Keratinocyte (primary cell): Measurements from ENCODE around the gene TM2D1.

ENCODE experiments used
- EZH2 ChIP-seq: IDR thresholded peaks from one replicate; pipeline ENCODE4 v1.6.1; 2012; ENCODE audit warnings: inconsistent platforms, mild to moderate bottlenecking, low read length, moderate library complexity
- TF ChIP-seq, protein P1 (sequence below), 3 experiments: IDR thresholded peaks in 1 of 3; conservative IDR thresholded peaks in 1 of 3; optimal IDR thresholded peaks in 1 of 3; 2 replicates in 2 of 3; 3 replicates in 1 of 3; pipeline versions ENCODE3 to v1.5.1; 2011; ENCODE audit warnings: low read length in 3 of 3, mild to moderate bottlenecking in 3 of 3, moderate library complexity in 2 of 3, control low read depth in 1 of 3, inconsistent platforms in 1 of 3; ENCODE audit not compliant: insufficient read depth in 2 of 3; ENCODE audit errors: extremely low read depth in 1 of 3

DNA sequence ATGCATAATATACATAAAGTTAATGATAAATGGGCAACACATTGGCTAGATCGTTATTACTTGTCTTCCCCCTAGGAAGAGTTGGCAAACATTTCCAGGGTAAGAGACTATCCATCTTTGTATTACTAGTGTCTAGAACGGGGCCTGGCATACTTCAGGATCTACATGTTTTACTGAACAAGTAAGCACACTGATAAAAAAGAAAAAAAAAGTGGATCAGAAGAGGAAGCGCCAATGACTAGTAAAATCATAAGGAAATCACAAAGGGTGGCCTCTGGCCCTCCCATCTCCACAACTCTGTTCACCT, 482 bp downstream of the TM2D1 start:
- TF ChIP-seq, protein P1, sequence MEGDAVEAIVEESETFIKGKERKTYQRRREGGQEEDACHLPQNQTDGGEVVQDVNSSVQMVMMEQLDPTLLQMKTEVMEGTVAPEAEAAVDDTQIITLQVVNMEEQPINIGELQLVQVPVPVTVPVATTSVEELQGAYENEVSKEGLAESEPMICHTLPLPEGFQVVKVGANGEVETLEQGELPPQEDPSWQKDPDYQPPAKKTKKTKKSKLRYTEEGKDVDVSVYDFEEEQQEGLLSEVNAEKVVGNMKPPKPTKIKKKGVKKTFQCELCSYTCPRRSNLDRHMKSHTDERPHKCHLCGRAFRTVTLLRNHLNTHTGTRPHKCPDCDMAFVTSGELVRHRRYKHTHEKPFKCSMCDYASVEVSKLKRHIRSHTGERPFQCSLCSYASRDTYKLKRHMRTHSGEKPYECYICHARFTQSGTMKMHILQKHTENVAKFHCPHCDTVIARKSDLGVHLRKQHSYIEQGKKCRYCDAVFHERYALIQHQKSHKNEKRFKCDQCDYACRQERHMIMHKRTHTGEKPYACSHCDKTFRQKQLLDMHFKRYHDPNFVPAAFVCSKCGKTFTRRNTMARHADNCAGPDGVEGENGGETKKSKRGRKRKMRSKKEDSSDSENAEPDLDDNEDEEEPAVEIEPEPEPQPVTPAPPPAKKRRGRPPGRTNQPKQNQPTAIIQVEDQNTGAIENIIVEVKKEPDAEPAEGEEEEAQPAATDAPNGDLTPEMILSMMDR (optimal IDR thresholded peaks at IDR 0.05 in 1 of 3, IDR thresholded peaks at IDR 0.05 in 1 of 3, conservative IDR thresholded peaks at IDR 0.05 in 1 of 3; ENCODE audit: extremely low read depth in 1 of 3, insufficient read depth in 2 of 3, low read length in 3 of 3): no peak
- TF ChIP-seq EZH2: no peak
